SW 1271 (cell line): ENCODE data around the gene SSC5D.

ENCODE experiments used
- DNase-seq, 2 experiments: peaks; one replicate each; lab custom pipeline; 2025; lab: John Stamatoyannopoulos, UW

SSC5D gene

DNA sequence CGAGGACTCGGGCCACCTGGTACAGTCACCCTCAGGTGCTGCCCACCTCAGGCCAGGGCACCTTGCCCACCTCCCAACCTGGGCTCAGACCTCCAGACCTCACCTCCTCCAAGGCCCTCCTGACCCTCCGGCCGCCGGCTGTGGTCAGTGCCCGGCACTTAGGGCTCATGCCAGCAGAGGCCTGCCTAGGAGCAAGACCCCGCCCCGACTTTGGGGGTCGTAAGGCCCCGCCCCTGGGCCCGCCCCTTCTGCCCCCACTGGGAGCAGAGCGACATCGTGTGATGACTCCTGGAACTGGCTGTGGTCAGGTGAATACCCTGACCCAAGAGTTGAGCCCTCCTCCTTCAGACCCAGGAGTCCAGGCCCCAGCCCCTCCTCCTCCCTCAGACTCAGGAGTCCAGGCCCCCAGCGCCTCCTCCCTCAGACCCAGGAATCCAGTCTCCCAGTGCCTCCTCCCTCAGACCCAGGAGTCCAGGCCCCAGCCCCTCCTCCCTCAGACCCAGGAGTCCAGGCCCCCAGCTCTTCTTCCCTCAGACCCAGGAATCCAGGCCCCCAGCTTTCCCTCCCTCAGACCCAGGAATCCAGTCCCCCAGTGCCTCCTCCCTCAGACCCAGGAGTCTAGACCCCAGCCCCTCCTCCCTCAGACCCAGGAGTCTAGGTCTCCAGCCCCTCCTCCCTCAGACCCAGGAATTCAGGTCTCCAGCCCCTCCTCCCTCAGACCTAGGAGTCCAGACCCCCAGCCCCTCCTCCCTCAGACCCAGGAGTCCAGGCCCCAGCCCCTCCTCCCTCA, 48.9 kb downstream of the SSC5D start, which contains the start of gene SBK2:
SBK2 (minus strand) TSS at position 183 of the 790 bp plus-strand sequence. CDS start 839 bp downstream, outside the sequence.
- DNase-seq = no peak

DNA sequence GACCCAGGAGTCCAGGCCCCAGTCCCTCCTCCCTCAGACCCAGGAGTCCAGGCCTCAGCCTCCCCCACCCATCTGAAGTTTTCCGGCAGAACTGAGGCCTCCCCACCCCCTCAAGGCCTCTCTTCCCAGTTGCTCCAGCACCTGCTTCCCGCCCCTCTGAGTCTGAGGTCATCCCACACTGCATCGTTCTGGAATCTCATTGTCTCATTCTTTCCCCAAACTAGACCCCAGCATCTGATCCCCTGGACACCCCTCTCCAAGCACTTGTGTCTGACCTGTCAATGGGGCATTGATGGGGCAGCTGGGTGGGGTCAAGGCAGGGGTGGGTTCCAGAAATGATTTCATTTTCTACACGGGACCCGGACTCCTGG, 49.5 kb downstream of the SSC5D start:
- DNase-seq = no peak

DNA sequence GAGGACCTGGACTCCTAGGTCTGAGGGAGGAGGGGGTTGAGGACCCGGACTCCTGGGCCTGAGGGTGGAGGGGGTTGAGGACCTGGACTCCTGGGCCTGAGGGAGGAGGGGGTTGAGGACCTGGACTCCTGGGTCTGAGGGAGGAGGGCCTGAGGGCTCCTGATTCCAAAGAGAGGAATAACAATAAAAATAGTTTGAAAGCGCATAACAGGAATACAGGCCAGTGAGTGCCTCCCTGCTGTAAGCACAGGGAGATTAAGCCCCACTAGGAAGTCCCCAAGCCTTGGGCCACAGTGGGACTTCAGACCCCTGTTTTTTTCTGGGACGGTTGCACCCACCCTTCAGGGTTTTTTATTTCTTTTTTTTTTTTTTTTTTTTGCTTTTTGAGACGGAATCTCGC, 49.9 kb downstream of the SSC5D start:
- no peak for DNase-seq

DNA sequence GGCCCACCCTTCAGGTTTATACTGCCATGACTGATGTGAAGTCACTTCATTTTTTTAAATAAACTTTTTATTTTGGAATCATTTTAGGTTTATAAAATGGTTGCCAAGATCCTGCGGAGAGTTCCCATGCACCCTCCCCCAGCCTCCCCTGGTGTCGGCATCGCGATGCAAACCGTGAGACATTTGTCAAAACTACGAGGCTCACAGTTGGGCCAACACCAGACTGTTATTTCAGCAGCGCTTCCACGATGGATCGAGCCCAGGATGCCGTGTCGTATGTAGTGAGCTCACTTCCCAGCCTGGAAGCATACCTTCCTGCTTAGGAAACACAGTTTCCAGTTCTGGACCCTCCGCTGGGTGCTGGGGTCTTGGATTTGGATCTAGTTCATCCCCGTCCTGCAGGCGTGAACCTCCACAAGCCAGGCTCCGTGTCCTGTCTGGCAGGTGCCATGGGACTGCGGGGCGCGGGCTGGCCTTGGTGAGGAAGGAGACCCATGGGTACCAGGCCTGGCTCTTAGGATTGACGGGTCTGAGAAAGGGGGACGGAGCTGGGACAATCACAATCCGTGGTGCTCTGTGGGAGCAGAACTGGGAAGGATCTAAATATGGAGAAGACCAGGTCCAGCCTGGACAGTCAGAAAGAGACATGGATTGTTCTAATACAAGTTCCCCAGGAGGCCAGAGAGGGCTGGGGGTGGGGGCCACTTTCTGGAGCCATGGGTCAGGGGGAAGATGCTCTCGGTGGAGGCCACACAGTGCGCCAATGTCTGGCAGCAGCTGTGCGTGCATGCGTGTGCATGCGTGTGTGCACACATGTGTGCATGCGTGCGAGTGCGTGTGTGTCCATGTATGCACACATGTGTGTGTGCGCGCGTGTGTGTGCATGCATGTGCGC, 51.1 kb downstream of the SSC5D start:
- no peak for DNase-seq

DNA sequence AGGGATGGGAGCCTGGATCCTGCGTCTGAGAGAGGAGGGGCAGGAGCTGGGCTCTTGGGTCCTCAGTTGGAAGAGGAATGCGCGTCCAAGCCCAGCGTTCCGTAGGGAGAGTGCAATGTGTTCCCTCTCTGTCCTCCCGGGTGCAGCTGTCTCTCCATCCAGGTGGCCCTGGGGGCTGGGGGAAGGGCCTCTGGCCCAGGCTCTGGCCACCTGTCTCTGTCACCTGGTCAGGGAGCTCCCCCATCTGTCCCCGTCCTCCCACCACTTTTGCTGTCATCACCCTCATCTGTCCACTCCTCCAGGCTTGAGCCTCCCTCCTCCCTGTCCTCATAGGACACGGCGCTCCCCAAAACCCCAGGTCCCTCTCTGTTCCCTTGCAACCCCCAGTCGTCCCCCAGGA, 52.4 kb downstream of the SSC5D start:
- no peak for DNase-seq

DNA sequence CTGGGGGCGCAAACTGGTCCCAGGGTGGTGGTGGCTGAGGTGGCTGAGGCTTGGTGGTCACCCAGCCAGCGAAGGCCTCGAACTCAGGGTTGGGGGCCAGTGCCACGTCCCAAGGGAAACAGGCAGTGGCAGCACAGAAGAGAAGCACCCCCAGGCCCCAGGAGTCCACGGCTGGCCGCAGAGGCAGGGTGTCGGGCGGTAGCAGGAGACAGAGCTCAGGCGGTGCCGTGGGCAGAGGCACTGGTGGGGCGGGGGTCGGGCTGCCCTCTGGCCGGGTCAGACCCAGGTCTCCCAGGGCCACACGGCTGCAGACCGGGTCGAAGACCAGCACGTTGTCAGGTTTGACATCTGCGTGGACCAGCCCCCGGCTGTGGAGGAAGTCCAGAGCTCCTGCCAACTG, 52.9 kb downstream of the SSC5D start:
- DNase-seq = no peak

DNA sequence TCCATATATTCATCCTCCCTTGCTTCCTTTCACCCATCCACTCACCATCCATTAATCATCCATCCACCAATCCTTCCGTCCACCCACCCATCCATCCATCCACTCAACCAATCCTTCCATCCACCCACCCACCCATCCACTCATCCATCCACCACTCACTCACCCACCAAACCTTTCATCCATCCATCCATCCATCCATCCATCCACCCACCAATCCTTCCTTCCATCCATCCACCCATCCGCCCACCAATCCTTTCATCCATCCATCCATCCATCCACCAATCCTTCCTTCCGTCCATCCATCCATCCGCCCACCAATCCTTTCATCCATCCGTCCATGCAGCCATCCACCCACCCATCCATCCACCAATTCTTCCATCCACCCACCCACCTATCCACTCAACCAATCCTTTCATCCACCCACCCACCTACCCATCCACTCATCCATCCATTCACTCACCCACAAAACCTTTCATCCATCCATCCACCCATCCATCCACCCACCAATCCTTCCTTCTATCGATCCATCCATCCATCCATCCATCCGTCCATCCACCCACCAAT, 54.1 kb downstream of the SSC5D start:
- DNase-seq = no peak

DNA sequence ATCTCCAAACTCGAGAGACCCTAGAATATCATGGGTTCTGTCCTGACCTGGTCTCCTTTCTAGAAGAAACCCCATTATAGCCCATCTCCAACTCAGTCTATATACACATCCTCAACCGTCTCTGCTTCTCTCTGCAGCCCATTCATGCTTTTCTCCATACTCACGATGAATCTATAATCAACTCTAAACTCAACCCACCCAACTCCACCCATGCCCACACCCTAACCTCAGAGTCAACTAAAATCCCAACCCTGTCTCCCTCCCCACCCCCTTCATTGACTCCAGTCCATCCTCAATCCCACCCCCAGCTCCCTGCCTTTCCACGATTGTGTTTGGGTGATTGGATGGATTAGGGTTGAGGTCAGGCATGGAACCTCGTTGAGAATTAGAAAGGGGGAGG, 55.3 kb downstream of the SSC5D start:
- DNase-seq = no peak

DNA sequence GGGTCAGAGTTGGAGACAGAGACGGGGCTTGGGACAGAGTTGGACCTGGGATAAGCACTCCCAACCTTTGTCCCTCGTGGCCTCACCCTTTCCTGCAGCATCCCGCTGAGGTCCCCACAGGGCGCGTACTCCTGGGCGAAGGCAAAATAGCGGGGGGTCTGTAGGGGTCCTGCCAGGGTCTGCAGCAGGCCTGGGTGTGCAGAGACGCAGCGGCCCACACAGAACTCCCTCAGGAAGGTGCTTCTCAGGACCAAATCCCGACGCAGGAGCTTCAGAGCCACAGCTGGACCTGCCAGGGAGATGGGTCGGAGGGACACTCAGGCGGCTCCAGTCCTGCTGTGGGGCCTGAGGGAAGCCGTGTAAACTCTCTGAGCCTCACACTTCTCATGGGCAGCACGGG, 55.8 kb downstream of the SSC5D start:
- DNase-seq = no peak

DNA sequence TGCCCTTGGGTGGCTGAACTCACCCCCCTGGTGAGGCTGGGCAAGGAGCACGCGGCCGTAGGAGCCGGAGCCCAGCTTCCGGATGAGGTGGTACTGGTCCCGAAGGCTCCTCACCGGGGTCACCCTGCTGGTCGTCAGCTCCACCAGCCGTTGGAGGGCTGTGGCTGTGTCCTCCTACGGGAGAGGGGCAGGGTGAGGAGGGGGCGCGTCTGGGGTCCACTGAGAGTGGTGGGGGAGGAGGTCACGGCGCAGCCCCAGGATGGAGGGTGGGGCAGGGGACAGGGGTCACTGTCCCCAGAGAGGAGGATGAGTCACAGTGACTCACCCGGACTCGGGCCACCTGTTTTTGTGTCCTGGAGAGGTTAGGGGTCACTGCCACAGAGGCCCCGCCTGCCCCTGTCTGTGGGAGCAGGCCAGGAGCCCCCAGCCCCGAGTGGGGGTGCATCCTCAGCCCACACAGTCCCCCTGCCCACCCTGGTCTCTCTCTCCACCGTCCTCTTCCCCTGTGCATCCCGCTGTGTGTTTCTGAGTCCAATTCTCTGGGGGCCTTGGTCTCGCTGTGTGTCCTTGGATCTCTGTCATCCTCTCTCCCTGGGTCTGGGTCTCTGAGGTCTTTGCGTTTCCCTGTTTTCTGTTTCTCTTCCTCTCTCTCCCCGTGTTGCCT, 56.7 kb downstream of the SSC5D start:
- no peak for DNase-seq

DNA sequence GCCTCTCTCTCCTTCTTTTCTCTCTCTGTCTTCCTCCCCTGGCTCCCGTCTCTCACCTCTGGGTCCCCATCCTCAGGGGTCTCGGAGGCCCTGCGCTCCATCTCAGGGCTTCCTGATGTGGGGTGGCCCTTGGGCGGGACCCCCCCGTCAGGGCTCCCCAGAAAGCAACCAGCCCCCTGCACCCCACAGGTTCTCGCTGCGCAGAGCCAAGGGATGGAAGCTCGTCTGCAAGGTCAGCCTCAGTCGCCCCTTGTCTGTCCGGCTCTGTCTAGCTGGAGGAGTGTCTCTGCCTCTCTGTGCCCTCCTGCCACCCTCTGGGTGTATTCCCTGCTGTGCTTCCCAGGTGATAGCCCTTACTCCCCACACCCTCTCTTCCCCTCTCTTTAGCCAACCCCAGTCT, 57.2 kb downstream of the SSC5D start, which contains the start of gene SBK3:
SBK3 (minus strand) TSS at position 101 of the 400 bp plus-strand sequence; CDS start at position 101, 0 bp downstream.
- no peak for DNase-seq

DNA sequence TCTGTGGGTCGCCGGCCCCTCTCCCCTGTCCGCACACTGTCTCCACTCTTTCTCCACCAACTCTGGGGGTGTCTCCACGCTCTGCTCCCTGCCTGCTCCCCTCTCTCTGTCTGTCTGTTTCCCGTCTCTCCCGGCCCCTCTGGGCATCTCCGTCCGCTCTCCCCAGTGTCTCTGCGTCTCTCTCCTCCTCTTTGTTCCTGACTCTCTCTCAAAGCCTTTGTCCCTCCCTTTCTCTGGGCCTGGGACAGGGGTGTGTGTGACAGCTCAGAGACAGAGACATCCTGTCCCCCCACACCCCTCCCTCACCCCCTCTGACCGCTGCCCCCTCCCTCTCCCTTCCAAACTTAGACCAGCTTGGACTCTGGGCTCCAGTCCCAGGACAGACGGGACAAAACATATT, 57.8 kb downstream of the SSC5D start:
- DNase-seq = no peak

DNA sequence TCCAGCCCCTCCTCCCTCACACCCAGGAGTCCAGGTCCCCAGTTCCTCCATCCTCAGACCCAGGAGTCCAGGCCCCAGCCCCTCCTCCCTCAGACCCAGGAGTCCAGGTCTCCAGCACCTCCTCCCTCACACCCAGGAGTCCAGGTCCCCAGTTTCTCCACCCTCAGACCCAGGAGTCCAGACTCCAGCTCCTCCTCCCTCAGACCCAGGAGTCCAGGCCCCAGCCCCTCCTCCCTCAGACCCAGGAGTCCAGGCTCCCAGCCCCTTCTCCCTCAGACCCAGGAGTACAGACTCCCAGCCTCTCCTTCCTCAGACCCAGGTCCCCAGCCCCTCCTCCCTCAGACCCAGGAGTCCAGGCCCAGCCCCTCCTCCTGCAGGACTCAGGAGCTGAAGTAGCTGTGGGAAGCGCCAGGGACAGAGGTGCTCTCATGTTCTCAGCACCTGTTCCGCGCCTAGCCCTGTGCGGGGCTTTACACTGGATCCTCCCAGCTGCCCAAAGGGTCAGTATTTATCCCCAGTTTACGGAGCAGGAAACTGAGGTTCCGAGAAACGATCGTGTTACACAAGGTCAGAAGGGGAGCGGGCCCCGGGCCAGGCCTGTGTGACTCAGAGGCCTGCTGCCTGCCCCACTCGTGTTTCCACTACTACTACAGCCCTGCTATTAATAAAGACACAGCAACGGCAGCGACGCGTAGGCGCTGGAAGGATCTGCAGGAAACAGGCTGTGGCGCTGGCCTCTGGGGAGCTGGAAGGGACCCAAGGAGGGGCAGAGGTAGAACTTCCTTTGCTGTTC, 58.8 kb downstream of the SSC5D start:
- no peak for DNase-seq

DNA sequence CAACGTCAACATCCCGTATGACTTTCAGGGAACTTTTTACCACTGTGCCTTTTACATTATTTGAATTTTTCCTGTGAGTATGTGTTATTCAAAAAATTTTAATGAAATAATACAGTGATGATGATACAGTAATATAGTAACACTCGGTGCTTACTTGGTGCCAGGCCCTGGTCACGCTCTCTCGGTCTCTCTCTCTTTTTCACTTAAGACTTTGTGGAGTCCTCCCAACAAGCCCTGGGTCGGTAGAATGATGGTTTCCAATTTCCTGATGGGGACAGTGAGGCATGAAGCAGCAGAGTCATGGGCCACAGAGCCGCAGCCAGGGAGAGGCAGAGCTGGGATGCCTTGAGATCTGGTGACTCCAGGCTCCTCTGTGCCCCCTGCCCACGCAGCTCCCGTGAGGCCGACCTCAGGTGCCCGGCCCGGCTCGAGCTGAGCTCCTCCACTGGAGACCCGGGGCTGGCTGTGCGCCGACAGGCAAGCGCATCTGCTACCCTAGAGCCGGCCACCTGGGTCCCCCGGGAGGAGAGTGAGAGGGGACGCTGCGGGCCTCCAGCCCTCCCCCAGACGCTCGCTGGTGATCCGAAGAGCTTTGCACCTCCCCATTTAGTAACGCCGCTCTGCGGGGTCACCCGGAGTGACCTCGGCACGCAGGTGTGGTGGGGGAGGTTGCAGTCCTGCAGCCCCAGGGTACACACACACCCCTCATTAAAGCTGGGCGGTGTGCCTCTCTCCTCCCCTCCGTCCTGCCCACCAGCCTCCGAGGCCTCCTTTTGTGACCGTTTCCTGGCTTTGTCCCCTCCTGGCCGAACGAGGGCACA, 61.5 kb downstream of the SSC5D start:
- peak in 1 of 2 experiments; percentile 57 for DNase-seq

DNA sequence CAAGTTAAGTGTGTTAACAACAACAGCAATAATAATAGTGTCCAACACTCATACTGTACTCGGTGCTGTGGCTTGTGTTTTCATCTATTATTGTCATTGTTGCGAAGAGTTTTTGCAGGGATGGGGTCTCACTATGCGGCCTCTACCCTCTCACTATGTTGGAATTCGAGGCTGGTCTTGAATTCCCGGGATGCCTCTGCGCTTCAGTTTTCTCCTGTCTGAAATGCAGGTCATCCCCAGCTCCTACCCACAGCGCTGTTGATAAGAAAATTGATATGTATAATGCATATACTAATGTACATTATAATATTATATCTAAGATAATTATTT, 62.0 kb downstream of the SSC5D start:
- no peak for DNase-seq

DNA sequence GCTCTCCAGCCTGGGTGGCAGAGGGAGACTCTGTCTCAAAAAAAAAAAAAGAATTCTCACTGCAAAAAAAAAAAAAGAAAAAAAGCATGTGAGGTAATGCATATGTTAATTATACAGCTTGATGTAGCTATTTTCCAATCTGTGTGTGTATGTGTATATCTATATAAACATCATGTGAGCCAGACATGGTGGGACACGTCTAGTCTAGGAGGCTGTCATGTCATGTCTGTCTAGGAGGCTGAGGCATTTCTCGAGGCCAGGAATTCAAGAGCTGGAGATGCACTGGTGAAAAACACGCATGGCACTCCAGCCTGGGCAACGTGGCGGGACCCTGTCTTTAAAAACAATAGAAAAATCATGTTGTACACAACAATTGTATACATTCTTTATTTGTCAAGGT, 64.0 kb downstream of the SSC5D start:
- DNase-seq = no peak

DNA sequence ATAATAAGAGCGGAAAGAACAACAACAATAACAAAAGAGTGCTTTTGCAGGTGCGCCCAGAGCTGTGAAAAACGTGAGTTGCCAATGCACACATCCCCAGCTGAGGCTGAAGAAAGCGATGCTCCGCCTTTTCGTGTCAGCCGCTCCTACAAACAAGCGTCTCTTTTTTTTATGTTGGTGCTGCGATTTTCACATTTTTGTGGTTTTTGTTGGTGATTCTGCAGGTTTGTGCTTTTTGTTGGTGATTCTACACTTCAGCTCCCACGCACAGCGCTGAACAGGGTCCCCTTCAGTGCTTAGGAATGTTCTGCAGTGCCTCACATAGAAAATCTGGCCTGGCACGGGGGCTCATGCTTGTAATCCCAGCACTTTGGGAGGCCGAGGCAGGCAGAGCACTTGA, 64.4 kb downstream of the SSC5D start:
- no peak for DNase-seq

DNA sequence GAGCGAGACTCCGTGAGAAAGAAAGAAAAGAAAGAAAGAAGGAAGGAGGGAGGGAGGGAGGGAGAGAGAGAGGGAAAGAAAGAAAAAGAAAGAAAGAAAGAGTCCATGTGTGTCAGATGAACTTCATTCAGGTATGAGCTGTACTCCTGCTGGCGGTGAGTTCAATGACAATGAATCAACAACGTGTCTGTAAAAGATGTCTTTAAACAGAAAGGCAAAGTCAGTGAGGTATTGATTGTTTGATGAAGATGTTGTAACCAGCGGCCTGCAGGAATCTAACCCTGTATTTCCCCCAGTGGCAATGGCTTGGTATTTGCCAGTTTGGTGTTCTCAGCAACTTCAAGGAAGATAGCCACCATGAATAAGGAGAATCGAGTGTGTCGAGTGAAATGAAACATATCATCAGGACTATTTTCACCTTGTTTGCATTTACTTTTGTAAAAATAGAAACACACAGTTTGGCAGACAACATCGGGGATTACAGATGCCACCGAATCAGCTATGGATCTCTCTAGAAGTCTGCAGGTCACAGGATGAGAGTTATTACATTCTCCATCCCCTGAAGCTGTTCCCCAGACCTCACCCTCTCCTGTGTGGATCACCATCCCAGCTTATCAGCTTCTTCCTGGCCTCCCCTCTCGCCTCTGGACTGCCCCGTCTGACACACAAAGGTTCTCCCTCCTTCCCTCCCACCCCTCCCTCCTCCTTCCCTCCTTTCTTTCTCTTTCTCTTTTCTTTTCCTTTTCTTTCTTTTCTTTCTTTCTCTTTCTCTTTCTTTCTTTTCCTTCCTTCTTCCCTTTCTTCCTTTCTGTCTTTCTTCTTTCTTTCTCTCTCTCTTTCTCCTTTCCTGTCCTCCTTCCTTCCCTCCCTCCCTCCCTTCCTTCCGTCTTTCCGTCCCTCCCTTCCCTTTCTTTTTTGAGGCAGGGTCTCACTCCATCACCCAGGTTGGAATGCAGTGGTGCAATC, 65.3 kb downstream of the SSC5D start:
- DNase-seq = no peak

DNA sequence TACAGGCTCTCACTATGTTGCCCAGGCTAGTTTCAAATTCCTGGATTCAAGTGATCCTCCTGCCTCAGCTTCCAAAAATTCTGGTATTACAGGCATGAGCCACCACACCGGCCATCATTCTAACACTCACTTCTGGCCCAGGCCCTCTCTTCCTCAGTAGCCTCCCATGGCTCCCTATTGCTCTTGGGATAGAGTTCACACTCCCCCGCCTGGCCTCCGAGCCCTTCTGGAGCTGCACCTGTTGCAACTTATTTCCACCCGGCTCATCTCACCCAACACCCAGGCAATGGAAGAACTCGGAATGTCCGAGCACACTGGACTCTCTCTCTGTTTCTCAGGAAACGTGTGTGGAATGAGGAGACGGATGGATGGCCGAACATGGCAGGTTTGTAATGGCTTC, 66.1 kb downstream of the SSC5D start:
- DNase-seq = no peak
